HG03196 (cell line): ENCODE results near the gene ANKLE1.
A peak's percentile ranks its signal among the peaks of the same experiment; 100 is the strongest.

Source experiments
- ATAC-seq: cut with Tn5 transposase; IDR thresholded peaks from one replicate; pipeline ENCODE4 v1.9.1; 2021; ENCODE audit not compliant: unreplicated experiment

The ANKLE1 gene

GRCh38 chr19:17281391-17282304 is at the start of gene ANKLE1:
Gene ANKLE1, plus strand, starts transcription at chr19:17281901. Its CDS starts 20 bp downstream, at chr19:17281921.
- ATAC-seq: no peak

- ATAC-seq: no peak
Observed at GRCh38 chr19:17232258-17232657, 49.4 kb upstream of the ANKLE1 start.

GRCh38 chr19:17234911-17235299 is 46.8 kb upstream of the ANKLE1 start:
- peak; percentile 35 for ATAC-seq

GRCh38 chr19:17235300-17235970 is 46.3 kb upstream of the ANKLE1 start:
- ATAC-seq: peak; percentile 66

GRCh38 chr19:17235971-17236777 is 45.5 kb upstream of the ANKLE1 start:
- ATAC-seq: peak; percentile 26

- no peak for ATAC-seq
Observed at GRCh38 chr19:17236811-17237543, 44.7 kb upstream of the ANKLE1 start.

- ATAC-seq: no peak
Observed at GRCh38 chr19:17237747-17238706, 43.7 kb upstream of the ANKLE1 start.

- no peak for ATAC-seq
Observed at GRCh38 chr19:17240062-17240752, 41.5 kb upstream of the ANKLE1 start.

GRCh38 chr19:17240826-17241399 is 40.8 kb upstream of the ANKLE1 start:
- no peak for ATAC-seq

GRCh38 chr19:17242431-17243208 is 39.1 kb upstream of the ANKLE1 start:
- no peak for ATAC-seq

- no peak for ATAC-seq
Observed at GRCh38 chr19:17243211-17243829, 38.4 kb upstream of the ANKLE1 start.

GRCh38 chr19:17243830-17244617 is 37.7 kb upstream of the ANKLE1 start:
- no peak for ATAC-seq

GRCh38 chr19:17244618-17245534 is 36.8 kb upstream of the ANKLE1 start:
- no peak for ATAC-seq

GRCh38 chr19:17245535-17245984 is 36.1 kb upstream of the ANKLE1 start, which contains the start of gene NR2F6:
Gene NR2F6, minus strand, starts transcription at chr19:17245919. Its CDS starts 699 bp downstream, at chr19:17245220.
- ATAC-seq: no peak

GRCh38 chr19:17246681-17247425 is 34.8 kb upstream of the ANKLE1 start:
- ATAC-seq: no peak
